SK-N-SH (cell line): ENCODE results near the gene PIK3CA. TPM values are rescaled to one million over a fixed set of nuclear protein-coding genes. Genes with fewer than 3 reads are reported as not detected.
A peak's percentile ranks its signal among the peaks of the same experiment; 100 is the strongest.

ENCODE experiments used
- CTCF ChIA-PET: fragments of 300-600, 350-600 bp; formaldehyde crosslinking; extraction: SDS; loops from one replicate; lab custom pipeline; 2021; lab: Yijun Ruan, JAX
- POLR2A ChIA-PET: fragments of 350-600 bp; sonication (Branson Sonifier 250); formaldehyde crosslinking; extraction: SDS; loops from one replicate; lab custom pipeline; 2020; ENCODE audit warnings: antibody characterized with exemption, inconsistent platforms; lab: Yijun Ruan, JAX
- DNase-seq: peaks from one replicate; pipeline ENCODE4 v3.0.0; 2012
- H2AFZ ChIP-seq: fragments of 200-600 bp; sonication (generic); 2 replicates; pipeline ENCODE4 v1.8.1; 2016; ENCODE audit warnings: antibody characterized with exemption, mild to moderate bottlenecking, low read depth
- H3F3A ChIP-seq: fragments of 200-600 bp; sonication (generic); replicated peaks from 2 replicates; pipeline ENCODE3; 2016; ENCODE audit warnings: antibody characterized with exemption, mild to moderate bottlenecking; ENCODE audit not compliant: insufficient read depth
- H3K27ac ChIP-seq, 2 experiments: fragments of 200-500 bp in 1 of 2; fragments of 200-600 bp in 1 of 2; sonication (Bioruptor generic) in 1 of 2; sonication (generic), shearing (Covaris generic) in 1 of 2; 2 replicates each; pipeline versions ENCODE4 v1.5.1 to v1.6.1; 2014 to 2016; ENCODE audit warnings: low read depth in 2 of 2, inconsistent platforms in 1 of 2, low read length in 1 of 2, mild to moderate bottlenecking in 1 of 2, mixed read lengths in 1 of 2
- H3K27me3 ChIP-seq: fragments of 200-600 bp; sonication (generic), shearing (Covaris generic); 2 replicates; pipeline ENCODE4 v1.6.1; 2016; ENCODE audit warnings: mixed run types; ENCODE audit not compliant: insufficient read depth
- H3K36me3 ChIP-seq, 2 experiments: fragments of 200-500 bp in 1 of 2; fragments of 200-600 bp in 1 of 2; sonication (Bioruptor generic) in 1 of 2; sonication (generic) in 1 of 2; replicated peaks in 1 of 2; 2 replicates each; pipeline versions ENCODE3 to v1.5.1; 2014 to 2016; ENCODE audit warnings: low read length in 1 of 2, mild to moderate bottlenecking in 1 of 2; ENCODE audit not compliant: insufficient read depth in 2 of 2, control insufficient read depth in 1 of 2
- H3K4me1 ChIP-seq, 2 experiments: fragments of 200-500 bp in 1 of 2; fragments of 200-600 bp in 1 of 2; sonication (Bioruptor generic) in 1 of 2; sonication (generic), shearing (Covaris generic) in 1 of 2; 2 replicates each; pipeline versions ENCODE4 v1.5.1 to v1.6.1; 2014 to 2016; ENCODE audit warnings: low read depth in 1 of 2, low read length in 1 of 2, mixed run types in 1 of 2; ENCODE audit not compliant: insufficient read depth in 2 of 2, control insufficient read depth in 1 of 2
- H3K4me2 ChIP-seq: fragments of 200-600 bp; sonication (generic), shearing (Covaris generic); 2 replicates; pipeline ENCODE4 v1.6.1; 2017; ENCODE audit warnings: mixed run types
- H3K4me3 ChIP-seq, 2 experiments: fragments of 200-500 bp in 1 of 2; fragments of 200-600 bp in 1 of 2; sonication (Bioruptor generic) in 1 of 2; sonication (generic), shearing (Covaris generic) in 1 of 2; 2 replicates each; pipeline versions ENCODE4 v1.5.1 to v1.8.1; 2014 to 2016; ENCODE audit warnings: low read depth in 2 of 2, inconsistent platforms in 1 of 2, low read length in 1 of 2, mild to moderate bottlenecking in 1 of 2, mixed read lengths in 1 of 2, moderate library complexity in 1 of 2
- H3K79me2 ChIP-seq: fragments of 200-600 bp; sonication (generic); 2 replicates; pipeline ENCODE4 v1.8.1; 2017; ENCODE audit warnings: mild to moderate bottlenecking; ENCODE audit not compliant: insufficient read depth
- H3K9ac ChIP-seq: fragments of 200-600 bp; sonication (generic); 2 replicates; pipeline ENCODE4 v1.6.1; 2017; ENCODE audit warnings: mixed run types
- H3K9me2 ChIP-seq: fragments of 200-600 bp; sonication (generic); 2 replicates; pipeline ENCODE4 v1.6.1; 2017; ENCODE audit warnings: mixed run types
- H3K9me3 ChIP-seq: fragments of 200-600 bp; sonication (generic); 2 replicates; pipeline ENCODE4 v1.6.1; 2017; ENCODE audit warnings: mixed run types, mild to moderate bottlenecking, moderate library complexity
- H4K20me1 ChIP-seq: fragments of 200-600 bp; sonication (generic); 2 replicates; pipeline ENCODE4 v1.6.1; 2017; ENCODE audit warnings: mild to moderate bottlenecking, mixed run types; ENCODE audit not compliant: insufficient read depth
- ELF1 ChIP-seq: IDR thresholded peaks from 2 replicates; pipeline ENCODE4 v1.4.0; 2012
- EZH2phosphoT487 ChIP-seq: fragments of 200-600 bp; sonication (generic); IDR thresholded peaks from 2 replicates; pipeline ENCODE4 v1.6.1; 2017; ENCODE audit warnings: low read depth, mixed run types, mild to moderate bottlenecking, antibody characterized with exemption, moderate library complexity, borderline replicate concordance
- FOSL2 ChIP-seq: IDR thresholded peaks from 2 replicates; pipeline ENCODE4 v1.4.0; 2012; ENCODE audit warnings: low read depth, mild to moderate bottlenecking, moderate library complexity, borderline replicate concordance
- FOXM1 ChIP-seq: IDR thresholded peaks from 2 replicates; pipeline ENCODE4 v1.4.0; 2012; ENCODE audit warnings: low read depth, mild to moderate bottlenecking
- GABPA ChIP-seq: IDR thresholded peaks from 2 replicates; pipeline ENCODE4 v1.4.0; 2012; ENCODE audit warnings: low read depth, mild to moderate bottlenecking
- GATA2 ChIP-seq: sonication (generic); formaldehyde crosslinking; IDR thresholded peaks from 2 replicates; pipeline ENCODE4 v1.5.0; 2020; ENCODE audit warnings: mild to moderate bottlenecking, missing genetic modification reagents
- MEF2A ChIP-seq: IDR thresholded peaks from 2 replicates; pipeline ENCODE4 v1.4.0; 2012; ENCODE audit warnings: low read depth, borderline replicate concordance
- MXI1 ChIP-seq: IDR thresholded peaks from 2 replicates; pipeline ENCODE4 v1.6.1; 2012; ENCODE audit warnings: mild to moderate bottlenecking, low read depth, low read length, improper control_type of control experiment
- NRF1 ChIP-seq: IDR thresholded peaks from 2 replicates; pipeline ENCODE4 v1.6.1; 2012; ENCODE audit warnings: low read depth, mild to moderate bottlenecking, low read length
- POLR2AphosphoS5 ChIP-seq: IDR thresholded peaks from 2 replicates; pipeline ENCODE4 v1.6.1; 2012; ENCODE audit warnings: low read depth, low read length
- RAD21 ChIP-seq: IDR thresholded peaks from 2 replicates; pipeline ENCODE4 v1.6.1; 2012; ENCODE audit warnings: mild to moderate bottlenecking, low read length
- RXRA ChIP-seq: IDR thresholded peaks from 2 replicates; pipeline ENCODE4 v1.4.0; 2012; ENCODE audit warnings: low read depth, mild to moderate bottlenecking, borderline replicate concordance
- SMC3 ChIP-seq: IDR thresholded peaks from 2 replicates; pipeline ENCODE4 v1.6.1; 2012; ENCODE audit warnings: low read depth, low read length, improper control_type of control experiment
- TCF12 ChIP-seq: IDR thresholded peaks from 2 replicates; pipeline ENCODE4 v1.4.0; 2012
- TEAD4 ChIP-seq: IDR thresholded peaks from 2 replicates; pipeline ENCODE4 v1.4.0; 2012; ENCODE audit warnings: mild to moderate bottlenecking, borderline replicate concordance; ENCODE audit not compliant: insufficient read depth
- WGBS: methylation state at CpG from one replicate; pipeline ENCODE4 v1.1.6; 2017; ENCODE audit warnings: low lambda C conversion rate; 5-methylcytosine and 5-hydroxymethylcytosine counted together
- polyA plus RNA-seq, 3 experiments: library from polyadenylated mRNA; depleted of rRNA; stranded (reverse); fragments of >200 nt; gene quantifications; 2 replicates each; pipeline ENCODE4 v1.2.3, GENCODE V29; 2012
- TF ChIP-seq, protein P1 (sequence below): fragments of 150-350 bp; IDR thresholded peaks from 2 replicates; pipeline ENCODE4 v1.6.1; 2016; ENCODE audit warnings: mild to moderate bottlenecking, low read depth, low read length
- TF ChIP-seq, protein P2 (sequence below): IDR thresholded peaks from 2 replicates; pipeline ENCODE4 v1.6.1; 2012; ENCODE audit warnings: mild to moderate bottlenecking, low read depth, low read length, moderate library complexity
- TF ChIP-seq, protein P3 (sequence below): IDR thresholded peaks from 2 replicates; pipeline ENCODE4 v1.4.0; 2012; ENCODE audit warnings: low read depth, borderline replicate concordance
- TF ChIP-seq, protein P4 (sequence below): fragments of 200-600 bp; sonication (generic); IDR thresholded peaks from 2 replicates; pipeline ENCODE4 v1.6.1; 2017; ENCODE audit warnings: antibody characterized with exemption, mild to moderate bottlenecking, moderate library complexity
- TF ChIP-seq, protein P5 (sequence below): fragments of 150-350 bp; IDR thresholded peaks from 2 replicates; pipeline ENCODE4 v1.6.1; 2017; ENCODE audit warnings: antibody characterized with exemption, low read length, low read depth, borderline replicate concordance
- TF ChIP-seq, protein P6 (sequence below): IDR thresholded peaks from 2 replicates; pipeline ENCODE4 v1.4.0; 2012; ENCODE audit warnings: low read depth, borderline replicate concordance

PIK3CA gene
- 3.2 and 3.9 TPM in 2 replicates for polyA plus RNA-seq (2012; rRNA removed)
- polyA plus RNA-seq (2012; cell fraction: cytosol; rRNA removed), result 5.3 and 5.7 TPM in 2 replicates
- 1.9 and 5.8 TPM in 2 replicates for polyA plus RNA-seq (2012; cell fraction: nucleus; rRNA removed)

DNA sequence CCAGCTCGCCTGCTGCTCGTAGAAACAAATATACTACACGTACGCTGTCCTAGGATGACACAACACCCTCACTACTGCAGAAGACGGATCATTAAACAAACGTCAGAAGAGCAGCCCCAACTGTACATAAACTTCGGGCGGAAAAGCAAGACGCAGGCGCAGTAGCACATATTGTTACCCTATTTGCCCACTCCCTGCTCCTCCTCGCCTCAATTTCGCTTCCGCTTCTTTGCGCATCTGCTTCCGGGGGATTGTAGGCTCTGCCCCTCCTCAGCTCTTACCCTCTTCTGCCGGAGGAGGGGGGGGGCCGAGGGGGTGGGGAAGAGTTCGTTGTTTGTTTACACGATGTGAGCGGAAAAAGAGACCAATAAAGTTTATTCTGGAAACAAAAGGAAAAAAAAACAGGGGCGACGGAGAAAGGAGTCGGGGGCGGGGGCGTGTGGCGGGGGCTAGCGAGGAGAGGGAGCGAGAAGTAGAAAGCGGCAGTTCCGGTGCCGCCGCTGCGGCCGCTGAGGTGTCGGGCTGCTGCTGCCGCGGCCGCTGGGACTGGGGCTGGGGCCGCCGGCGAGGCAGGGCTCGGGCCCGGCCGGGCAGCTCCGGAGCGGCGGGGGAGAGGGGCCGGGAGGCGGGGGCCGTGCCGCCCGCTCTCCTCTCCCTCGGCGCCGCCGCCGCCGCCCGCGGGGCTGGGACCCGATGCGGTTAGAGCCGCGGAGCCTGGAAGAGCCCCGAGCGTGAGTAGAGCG is at the start of gene PIK3CA:
Gene PIK3CA (plus strand): TSS at position 485 of the 743 bp plus-strand sequence. CDS start 50,469 bp downstream, outside the sequence.
- peak within 1 kb of the TSS; percentile 97 for H2AFZ ChIP-seq
- H3F3A ChIP-seq, result peaks cover 16% of the 10 kb centered on the region
- no peaks in the 10 kb centered on the region for H3K9me3 ChIP-seq
- DNase-seq, result peak; percentile 91
- peak within 1 kb of the TSS; percentile 90 for H3K9ac ChIP-seq
- H3K4me3 ChIP-seq, result peak within 1 kb of the TSS; percentile 72 to 95
- peaks cover 42% of the 10 kb centered on the region for H3K79me2 ChIP-seq
- H3K27ac ChIP-seq, result peak within 1 kb of the TSS; percentile 83 to 94
- H3K27me3 ChIP-seq, result no peaks in the 10 kb centered on the region
- POLR2A ChIA-PET, result interaction anchor here (1.1 to 1.6 kb wide), 2 partner anchors 84 to 168 kb away, joined by 3 read pairs; no protein-coding TSS in a partner anchor
- H4K20me1 ChIP-seq, result peaks cover 30% of the 10 kb centered on the region
- CTCF ChIA-PET, result interaction anchor here (0.8 to 5.1 kb wide), 18 partner anchors 11 to 174 kb away, joined by 3 to 42 read pairs (median 5); partner anchors contain the start of gene ZNF639
- H3K4me2 ChIP-seq, result peak within 1 kb of the TSS; percentile 84
- H3K36me3 ChIP-seq, result no peaks in the 10 kb centered on the region
- no peaks in the 10 kb centered on the region for H3K9me2 ChIP-seq
- H3K4me1 ChIP-seq, result peaks cover 4 to 7% of the 10 kb centered on the region in 2 experiments; a peak in 3 of 4 replicates
- under 1% methylated on average over 35 of the region's 67 CpGs for WGBS
- TF ChIP-seq FOSL2 (no peak), MEF2A (no peak), GATA2 (no peak), NRF1 (peak; percentile 69), EZH2phosphoT487 (no peak), TEAD4 (no peak), FOXM1 (no peak), GABPA (peak; percentile 95), TCF12 (0 out of 2 replicates have a peak, but pooled peaks have one; percentile 20), RAD21 (no peak), ELF1 (peak; percentile 94), SMC3 (no peak), MXI1 (no peak; the same call in none of the 2 replicates), RXRA (no peak), POLR2AphosphoS5 (peak; percentile 39)
- TF ChIP-seq, protein P1, sequence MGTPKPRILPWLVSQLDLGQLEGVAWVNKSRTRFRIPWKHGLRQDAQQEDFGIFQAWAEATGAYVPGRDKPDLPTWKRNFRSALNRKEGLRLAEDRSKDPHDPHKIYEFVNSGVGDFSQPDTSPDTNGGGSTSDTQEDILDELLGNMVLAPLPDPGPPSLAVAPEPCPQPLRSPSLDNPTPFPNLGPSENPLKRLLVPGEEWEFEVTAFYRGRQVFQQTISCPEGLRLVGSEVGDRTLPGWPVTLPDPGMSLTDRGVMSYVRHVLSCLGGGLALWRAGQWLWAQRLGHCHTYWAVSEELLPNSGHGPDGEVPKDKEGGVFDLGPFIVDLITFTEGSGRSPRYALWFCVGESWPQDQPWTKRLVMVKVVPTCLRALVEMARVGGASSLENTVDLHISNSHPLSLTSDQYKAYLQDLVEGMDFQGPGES, result no peak
- TF ChIP-seq, protein P2, sequence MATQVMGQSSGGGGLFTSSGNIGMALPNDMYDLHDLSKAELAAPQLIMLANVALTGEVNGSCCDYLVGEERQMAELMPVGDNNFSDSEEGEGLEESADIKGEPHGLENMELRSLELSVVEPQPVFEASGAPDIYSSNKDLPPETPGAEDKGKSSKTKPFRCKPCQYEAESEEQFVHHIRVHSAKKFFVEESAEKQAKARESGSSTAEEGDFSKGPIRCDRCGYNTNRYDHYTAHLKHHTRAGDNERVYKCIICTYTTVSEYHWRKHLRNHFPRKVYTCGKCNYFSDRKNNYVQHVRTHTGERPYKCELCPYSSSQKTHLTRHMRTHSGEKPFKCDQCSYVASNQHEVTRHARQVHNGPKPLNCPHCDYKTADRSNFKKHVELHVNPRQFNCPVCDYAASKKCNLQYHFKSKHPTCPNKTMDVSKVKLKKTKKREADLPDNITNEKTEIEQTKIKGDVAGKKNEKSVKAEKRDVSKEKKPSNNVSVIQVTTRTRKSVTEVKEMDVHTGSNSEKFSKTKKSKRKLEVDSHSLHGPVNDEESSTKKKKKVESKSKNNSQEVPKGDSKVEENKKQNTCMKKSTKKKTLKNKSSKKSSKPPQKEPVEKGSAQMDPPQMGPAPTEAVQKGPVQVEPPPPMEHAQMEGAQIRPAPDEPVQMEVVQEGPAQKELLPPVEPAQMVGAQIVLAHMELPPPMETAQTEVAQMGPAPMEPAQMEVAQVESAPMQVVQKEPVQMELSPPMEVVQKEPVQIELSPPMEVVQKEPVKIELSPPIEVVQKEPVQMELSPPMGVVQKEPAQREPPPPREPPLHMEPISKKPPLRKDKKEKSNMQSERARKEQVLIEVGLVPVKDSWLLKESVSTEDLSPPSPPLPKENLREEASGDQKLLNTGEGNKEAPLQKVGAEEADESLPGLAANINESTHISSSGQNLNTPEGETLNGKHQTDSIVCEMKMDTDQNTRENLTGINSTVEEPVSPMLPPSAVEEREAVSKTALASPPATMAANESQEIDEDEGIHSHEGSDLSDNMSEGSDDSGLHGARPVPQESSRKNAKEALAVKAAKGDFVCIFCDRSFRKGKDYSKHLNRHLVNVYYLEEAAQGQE, result no peak
- TF ChIP-seq, protein P3, sequence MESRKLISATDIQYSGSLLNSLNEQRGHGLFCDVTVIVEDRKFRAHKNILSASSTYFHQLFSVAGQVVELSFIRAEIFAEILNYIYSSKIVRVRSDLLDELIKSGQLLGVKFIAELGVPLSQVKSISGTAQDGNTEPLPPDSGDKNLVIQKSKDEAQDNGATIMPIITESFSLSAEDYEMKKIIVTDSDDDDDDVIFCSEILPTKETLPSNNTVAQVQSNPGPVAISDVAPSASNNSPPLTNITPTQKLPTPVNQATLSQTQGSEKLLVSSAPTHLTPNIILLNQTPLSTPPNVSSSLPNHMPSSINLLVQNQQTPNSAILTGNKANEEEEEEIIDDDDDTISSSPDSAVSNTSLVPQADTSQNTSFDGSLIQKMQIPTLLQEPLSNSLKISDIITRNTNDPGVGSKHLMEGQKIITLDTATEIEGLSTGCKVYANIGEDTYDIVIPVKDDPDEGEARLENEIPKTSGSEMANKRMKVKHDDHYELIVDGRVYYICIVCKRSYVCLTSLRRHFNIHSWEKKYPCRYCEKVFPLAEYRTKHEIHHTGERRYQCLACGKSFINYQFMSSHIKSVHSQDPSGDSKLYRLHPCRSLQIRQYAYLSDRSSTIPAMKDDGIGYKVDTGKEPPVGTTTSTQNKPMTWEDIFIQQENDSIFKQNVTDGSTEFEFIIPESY, result no peak
- TF ChIP-seq, protein P4, sequence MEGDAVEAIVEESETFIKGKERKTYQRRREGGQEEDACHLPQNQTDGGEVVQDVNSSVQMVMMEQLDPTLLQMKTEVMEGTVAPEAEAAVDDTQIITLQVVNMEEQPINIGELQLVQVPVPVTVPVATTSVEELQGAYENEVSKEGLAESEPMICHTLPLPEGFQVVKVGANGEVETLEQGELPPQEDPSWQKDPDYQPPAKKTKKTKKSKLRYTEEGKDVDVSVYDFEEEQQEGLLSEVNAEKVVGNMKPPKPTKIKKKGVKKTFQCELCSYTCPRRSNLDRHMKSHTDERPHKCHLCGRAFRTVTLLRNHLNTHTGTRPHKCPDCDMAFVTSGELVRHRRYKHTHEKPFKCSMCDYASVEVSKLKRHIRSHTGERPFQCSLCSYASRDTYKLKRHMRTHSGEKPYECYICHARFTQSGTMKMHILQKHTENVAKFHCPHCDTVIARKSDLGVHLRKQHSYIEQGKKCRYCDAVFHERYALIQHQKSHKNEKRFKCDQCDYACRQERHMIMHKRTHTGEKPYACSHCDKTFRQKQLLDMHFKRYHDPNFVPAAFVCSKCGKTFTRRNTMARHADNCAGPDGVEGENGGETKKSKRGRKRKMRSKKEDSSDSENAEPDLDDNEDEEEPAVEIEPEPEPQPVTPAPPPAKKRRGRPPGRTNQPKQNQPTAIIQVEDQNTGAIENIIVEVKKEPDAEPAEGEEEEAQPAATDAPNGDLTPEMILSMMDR, result no peak
- TF ChIP-seq, protein P5, sequence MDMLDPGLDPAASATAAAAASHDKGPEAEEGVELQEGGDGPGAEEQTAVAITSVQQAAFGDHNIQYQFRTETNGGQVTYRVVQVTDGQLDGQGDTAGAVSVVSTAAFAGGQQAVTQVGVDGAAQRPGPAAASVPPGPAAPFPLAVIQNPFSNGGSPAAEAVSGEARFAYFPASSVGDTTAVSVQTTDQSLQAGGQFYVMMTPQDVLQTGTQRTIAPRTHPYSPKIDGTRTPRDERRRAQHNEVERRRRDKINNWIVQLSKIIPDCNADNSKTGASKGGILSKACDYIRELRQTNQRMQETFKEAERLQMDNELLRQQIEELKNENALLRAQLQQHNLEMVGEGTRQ, result no peak
- TF ChIP-seq, protein P6, sequence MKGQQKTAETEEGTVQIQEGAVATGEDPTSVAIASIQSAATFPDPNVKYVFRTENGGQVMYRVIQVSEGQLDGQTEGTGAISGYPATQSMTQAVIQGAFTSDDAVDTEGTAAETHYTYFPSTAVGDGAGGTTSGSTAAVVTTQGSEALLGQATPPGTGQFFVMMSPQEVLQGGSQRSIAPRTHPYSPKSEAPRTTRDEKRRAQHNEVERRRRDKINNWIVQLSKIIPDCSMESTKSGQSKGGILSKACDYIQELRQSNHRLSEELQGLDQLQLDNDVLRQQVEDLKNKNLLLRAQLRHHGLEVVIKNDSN, result no peak
